Urinary bladder (tissue), 4 donors: Measurements from ENCODE around the gene WDR77. TPM values are rescaled to one million over a fixed set of nuclear protein-coding genes. Genes with fewer than 3 reads are reported as not detected.

Source experiments
- DNase-seq: peaks from one replicate; pipeline ENCODE4 v3.0.0-alpha.2; 2015; ENCODE audit errors: extremely low spot score
- H3K27ac ChIP-seq: one replicate; pipeline ENCODE4 v1.5.1; 2013; ENCODE audit warnings: low read depth, mild to moderate bottlenecking, moderate library complexity
- H3K36me3 ChIP-seq: one replicate; pipeline ENCODE4 v1.6.1; 2013; ENCODE audit warnings: mild to moderate bottlenecking, moderate library complexity; ENCODE audit not compliant: insufficient read depth
- H3K4me1 ChIP-seq: one replicate; pipeline ENCODE4 v1.6.1; 2013; ENCODE audit warnings: mild to moderate bottlenecking, moderate library complexity; ENCODE audit not compliant: insufficient read depth
- H3K4me3 ChIP-seq: one replicate; pipeline ENCODE4 v1.5.1; 2013; ENCODE audit warnings: low read depth, low read length
- WGBS: extraction: QIAGEN DNeasy Blood & Tissue Kit; methylation state at CpG from one replicate; pipeline ENCODE4 v1.1.7; 2013; 5-methylcytosine and 5-hydroxymethylcytosine counted together
- polyA plus RNA-seq: library from polyadenylated mRNA; stranded (reverse); fragments of 200-250 nt; gene quantifications from one replicate; pipeline ENCODE4 v1.2.3, GENCODE V29; 2013
- total RNA-seq: library from RNA; depleted of rRNA; stranded (reverse); fragments of >200 nt; gene quantifications from one replicate; pipeline ENCODE4 v1.2.3, GENCODE V29; 2014
- donor health status: healthy with polysubstance abuse.
- donor health status: healthy.

WDR77 gene
- total and polyA plus RNA-seq, 2 donors: 21.8 to 27.3 TPM

GRCh38 chr1:111442457-111442856 is 6.6 kb downstream of the WDR77 start:
- Histone ChIP-seq H3K4me1 (no peaks in the 10 kb centered on the region), H3K27ac (no peak overlapping the region), H3K36me3 (peaks cover 2% of the 10 kb centered on the region), H3K4me3 (no peak overlapping the region)
- 82% methylated on average over 4 of the region's 4 CpGs for WGBS
- no peak for DNase-seq

GRCh38 chr1:111441573-111442192 is 7.4 kb downstream of the WDR77 start:
- Histone ChIP-seq H3K4me3 (no peak overlapping the region), H3K36me3 (peaks cover 2% of the 10 kb centered on the region), H3K4me1 (no peaks in the 10 kb centered on the region), H3K27ac (no peak overlapping the region)
- 67% methylated on average over 9 of the region's 9 CpGs for WGBS
- DNase-seq: no peak

- no peaks in the 10 kb centered on the region for H3K36me3 ChIP-seq
- DNase-seq: no peak
- H3K4me3 ChIP-seq: no peak overlapping the region
- H3K27ac ChIP-seq: no peak overlapping the region
- 93% methylated on average over 3 of the region's 3 CpGs for WGBS
- H3K4me1 ChIP-seq: no peaks in the 10 kb centered on the region
Observed at GRCh38 chr1:111439461-111440351, 9.3 kb downstream of the WDR77 start.

GRCh38 chr1:111436726-111437125 is 12.3 kb downstream of the WDR77 start:
- Histone ChIP-seq H3K4me3 (no peak overlapping the region), H3K27ac (no peak overlapping the region)
- WGBS: 75% methylated on average over 3 of the region's 3 CpGs

GRCh38 chr1:111424281-111424680 is 24.8 kb downstream of the WDR77 start:
- DNase-seq: no peak
- Histone ChIP-seq H3K27ac (no peak overlapping the region), H3K4me1 (no peaks in the 10 kb centered on the region), H3K36me3 (no peaks in the 10 kb centered on the region), H3K4me3 (no peak overlapping the region)
- 93% methylated on average over 3 of the region's 3 CpGs for WGBS

More at GRCh38 chr1:111436726-111437125, 12.3 kb downstream of the WDR77 start:
- Histone ChIP-seq H3K36me3 (no peaks in the 10 kb centered on the region), H3K4me1 (no peaks in the 10 kb centered on the region)
- no peak for DNase-seq

GRCh38 chr1:111422546-111423391 is 26.3 kb downstream of the WDR77 start:
- Histone ChIP-seq H3K36me3 (no peaks in the 10 kb centered on the region), H3K27ac (no peak overlapping the region), H3K4me3 (no peak overlapping the region), H3K4me1 (peaks cover 2% of the 10 kb centered on the region)
- DNase-seq: no peak
- WGBS: 82% methylated on average over 13 of the region's 13 CpGs

GRCh38 chr1:111420377-111420776 is 28.7 kb downstream of the WDR77 start:
- Histone ChIP-seq H3K27ac (no peak overlapping the region), H3K4me1 (peaks cover 2% of the 10 kb centered on the region), H3K4me3 (no peak overlapping the region), H3K36me3 (no peaks in the 10 kb centered on the region)
- DNase-seq: no peak
- WGBS: 78% methylated on average over 5 of the region's 5 CpGs

GRCh38 chr1:111419037-111419436 is 30.0 kb downstream of the WDR77 start:
- Histone ChIP-seq H3K4me3 (no peak overlapping the region), H3K36me3 (no peaks in the 10 kb centered on the region), H3K4me1 (peaks cover 2% of the 10 kb centered on the region), H3K27ac (no peak overlapping the region)
- WGBS: 99% methylated on average over 1 of the region's 1 CpG
- no peak for DNase-seq

GRCh38 chr1:111417755-111418154 is 31.3 kb downstream of the WDR77 start:
- peaks cover 2% of the 10 kb centered on the region for H3K4me1 ChIP-seq
- DNase-seq: no peak
- no peak overlapping the region for H3K4me3 ChIP-seq
- 74% methylated on average over 1 of the region's 1 CpG for WGBS
- no peaks in the 10 kb centered on the region for H3K36me3 ChIP-seq
- no peak overlapping the region for H3K27ac ChIP-seq

- Histone ChIP-seq H3K27ac (no peak overlapping the region), H3K4me1 (peaks cover 2% of the 10 kb centered on the region), H3K36me3 (no peaks in the 10 kb centered on the region), H3K4me3 (no peak overlapping the region)
- no peak for DNase-seq
- 85% methylated on average over 3 of the region's 3 CpGs for WGBS
Observed at GRCh38 chr1:111415461-111415860, 33.6 kb downstream of the WDR77 start.

GRCh38 chr1:111414756-111415155 is 34.3 kb downstream of the WDR77 start:
- Histone ChIP-seq H3K4me1 (peaks cover 2% of the 10 kb centered on the region), H3K36me3 (no peaks in the 10 kb centered on the region), H3K4me3 (no peak overlapping the region), H3K27ac (no peak overlapping the region)
- no peak for DNase-seq
- WGBS: 82% methylated on average over 2 of the region's 2 CpGs

GRCh38 chr1:111412839-111413238 is 36.2 kb downstream of the WDR77 start:
- WGBS: 65% methylated on average over 2 of the region's 2 CpGs
- DNase-seq: no peak
- H3K4me1 ChIP-seq: no peaks in the 10 kb centered on the region
- no peaks in the 10 kb centered on the region for H3K36me3 ChIP-seq
- no peak overlapping the region for H3K27ac ChIP-seq
- H3K4me3 ChIP-seq: no peak overlapping the region

- H3K27ac ChIP-seq: no peak overlapping the region
- WGBS: 74% methylated on average over 6 of the region's 6 CpGs
- H3K4me1 ChIP-seq: peaks cover 1% of the 10 kb centered on the region
- H3K36me3 ChIP-seq: no peaks in the 10 kb centered on the region
- no peak overlapping the region for H3K4me3 ChIP-seq
- DNase-seq: no peak
Observed at GRCh38 chr1:111407301-111407700, 41.8 kb downstream of the WDR77 start.
